SK-N-SH (cell line): ENCODE data around the gene RBMS3. TPM values are rescaled to one million over a fixed set of nuclear protein-coding genes. Genes with fewer than 3 reads are reported as not detected.

ENCODE experiments used
- CTCF ChIA-PET: fragments of 300-600, 350-600 bp; formaldehyde crosslinking; extraction: SDS; loops from one replicate; lab custom pipeline; 2021; lab: Yijun Ruan, JAX
- POLR2A ChIA-PET: fragments of 350-600 bp; sonication (Branson Sonifier 250); formaldehyde crosslinking; extraction: SDS; loops from one replicate; lab custom pipeline; 2020; ENCODE audit warnings: antibody characterized with exemption, inconsistent platforms; lab: Yijun Ruan, JAX
- DNase-seq: peaks from one replicate; pipeline ENCODE4 v3.0.0; 2012
- H2AFZ ChIP-seq: fragments of 200-600 bp; sonication (generic); 2 replicates; pipeline ENCODE4 v1.8.1; 2016; ENCODE audit warnings: antibody characterized with exemption, mild to moderate bottlenecking, low read depth
- H3F3A ChIP-seq: fragments of 200-600 bp; sonication (generic); replicated peaks from 2 replicates; pipeline ENCODE3; 2016; ENCODE audit warnings: antibody characterized with exemption, mild to moderate bottlenecking; ENCODE audit not compliant: insufficient read depth
- H3K27ac ChIP-seq, 2 experiments: fragments of 200-500 bp in 1 of 2; fragments of 200-600 bp in 1 of 2; sonication (Bioruptor generic) in 1 of 2; sonication (generic), shearing (Covaris generic) in 1 of 2; 2 replicates each; pipeline versions ENCODE4 v1.5.1 to v1.6.1; 2014 to 2016; ENCODE audit warnings: low read depth in 2 of 2, inconsistent platforms in 1 of 2, low read length in 1 of 2, mild to moderate bottlenecking in 1 of 2, mixed read lengths in 1 of 2
- H3K27me3 ChIP-seq: fragments of 200-600 bp; sonication (generic), shearing (Covaris generic); 2 replicates; pipeline ENCODE4 v1.6.1; 2016; ENCODE audit warnings: mixed run types; ENCODE audit not compliant: insufficient read depth
- H3K36me3 ChIP-seq, 2 experiments: fragments of 200-500 bp in 1 of 2; fragments of 200-600 bp in 1 of 2; sonication (Bioruptor generic) in 1 of 2; sonication (generic) in 1 of 2; replicated peaks in 1 of 2; 2 replicates each; pipeline versions ENCODE3 to v1.5.1; 2014 to 2016; ENCODE audit warnings: low read length in 1 of 2, mild to moderate bottlenecking in 1 of 2; ENCODE audit not compliant: insufficient read depth in 2 of 2, control insufficient read depth in 1 of 2
- H3K4me1 ChIP-seq, 2 experiments: fragments of 200-500 bp in 1 of 2; fragments of 200-600 bp in 1 of 2; sonication (Bioruptor generic) in 1 of 2; sonication (generic), shearing (Covaris generic) in 1 of 2; 2 replicates each; pipeline versions ENCODE4 v1.5.1 to v1.6.1; 2014 to 2016; ENCODE audit warnings: low read depth in 1 of 2, low read length in 1 of 2, mixed run types in 1 of 2; ENCODE audit not compliant: insufficient read depth in 2 of 2, control insufficient read depth in 1 of 2
- H3K4me2 ChIP-seq: fragments of 200-600 bp; sonication (generic), shearing (Covaris generic); 2 replicates; pipeline ENCODE4 v1.6.1; 2017; ENCODE audit warnings: mixed run types
- H3K4me3 ChIP-seq, 2 experiments: fragments of 200-500 bp in 1 of 2; fragments of 200-600 bp in 1 of 2; sonication (Bioruptor generic) in 1 of 2; sonication (generic), shearing (Covaris generic) in 1 of 2; 2 replicates each; pipeline versions ENCODE4 v1.5.1 to v1.8.1; 2014 to 2016; ENCODE audit warnings: low read depth in 2 of 2, inconsistent platforms in 1 of 2, low read length in 1 of 2, mild to moderate bottlenecking in 1 of 2, mixed read lengths in 1 of 2, moderate library complexity in 1 of 2
- H3K79me2 ChIP-seq: fragments of 200-600 bp; sonication (generic); 2 replicates; pipeline ENCODE4 v1.8.1; 2017; ENCODE audit warnings: mild to moderate bottlenecking; ENCODE audit not compliant: insufficient read depth
- H3K9ac ChIP-seq: fragments of 200-600 bp; sonication (generic); 2 replicates; pipeline ENCODE4 v1.6.1; 2017; ENCODE audit warnings: mixed run types
- H3K9me2 ChIP-seq: fragments of 200-600 bp; sonication (generic); 2 replicates; pipeline ENCODE4 v1.6.1; 2017; ENCODE audit warnings: mixed run types
- H3K9me3 ChIP-seq: fragments of 200-600 bp; sonication (generic); 2 replicates; pipeline ENCODE4 v1.6.1; 2017; ENCODE audit warnings: mixed run types, mild to moderate bottlenecking, moderate library complexity
- H4K20me1 ChIP-seq: fragments of 200-600 bp; sonication (generic); 2 replicates; pipeline ENCODE4 v1.6.1; 2017; ENCODE audit warnings: mild to moderate bottlenecking, mixed run types; ENCODE audit not compliant: insufficient read depth
- CHD2 ChIP-seq: fragments of 150-350 bp; IDR thresholded peaks from 2 replicates; pipeline ENCODE4 v1.6.1; 2018; ENCODE audit warnings: low read length; ENCODE audit not compliant: partially characterized antibody
- CTCF ChIP-seq: fragments of 200-600 bp; sonication (generic); IDR thresholded peaks from 2 replicates; pipeline ENCODE4 v1.6.1; 2017; ENCODE audit warnings: antibody characterized with exemption, mild to moderate bottlenecking, moderate library complexity
- ELF1 ChIP-seq: IDR thresholded peaks from 2 replicates; pipeline ENCODE4 v1.4.0; 2012
- EP300 ChIP-seq, 2 experiments: IDR thresholded peaks; 2 replicates each; pipeline versions ENCODE4 v1.4.0 to v1.6.1; 2012; ENCODE audit warnings: borderline replicate concordance in 1 of 2, low read depth in 1 of 2, low read length in 1 of 2
- FOSL2 ChIP-seq: IDR thresholded peaks from 2 replicates; pipeline ENCODE4 v1.4.0; 2012; ENCODE audit warnings: low read depth, mild to moderate bottlenecking, moderate library complexity, borderline replicate concordance
- IRF3 ChIP-seq: fragments of 150-350 bp; IDR thresholded peaks from 2 replicates; pipeline ENCODE4 v1.6.1; 2016; ENCODE audit warnings: mild to moderate bottlenecking, low read depth, low read length
- JUND ChIP-seq: IDR thresholded peaks from 2 replicates; pipeline ENCODE4 v1.4.0; 2012
- MEF2A ChIP-seq: IDR thresholded peaks from 2 replicates; pipeline ENCODE4 v1.4.0; 2012; ENCODE audit warnings: low read depth, borderline replicate concordance
- MXI1 ChIP-seq: IDR thresholded peaks from 2 replicates; pipeline ENCODE4 v1.6.1; 2012; ENCODE audit warnings: mild to moderate bottlenecking, low read depth, low read length, improper control_type of control experiment
- POLR2AphosphoS5 ChIP-seq: IDR thresholded peaks from 2 replicates; pipeline ENCODE4 v1.6.1; 2012; ENCODE audit warnings: low read depth, low read length
- REST ChIP-seq: IDR thresholded peaks from 2 replicates; pipeline ENCODE4 v1.6.1; 2012; ENCODE audit warnings: mild to moderate bottlenecking, low read depth, low read length, moderate library complexity
- RXRA ChIP-seq: IDR thresholded peaks from 2 replicates; pipeline ENCODE4 v1.4.0; 2012; ENCODE audit warnings: low read depth, mild to moderate bottlenecking, borderline replicate concordance
- SMC3 ChIP-seq: IDR thresholded peaks from 2 replicates; pipeline ENCODE4 v1.6.1; 2012; ENCODE audit warnings: low read depth, low read length, improper control_type of control experiment
- TCF12 ChIP-seq: IDR thresholded peaks from 2 replicates; pipeline ENCODE4 v1.4.0; 2012
- USF1 ChIP-seq: IDR thresholded peaks from 2 replicates; pipeline ENCODE4 v1.4.0; 2012; ENCODE audit warnings: low read depth, borderline replicate concordance
- YY1 ChIP-seq: IDR thresholded peaks from 2 replicates; pipeline ENCODE4 v1.4.0; 2012; ENCODE audit warnings: low read depth, mild to moderate bottlenecking
- WGBS: methylation state at CpG from one replicate; pipeline ENCODE4 v1.1.6; 2017; ENCODE audit warnings: low lambda C conversion rate; 5-methylcytosine and 5-hydroxymethylcytosine counted together
- polyA plus RNA-seq, 3 experiments: library from polyadenylated mRNA; depleted of rRNA; stranded (reverse); fragments of >200 nt; gene quantifications; 2 replicates each; pipeline ENCODE4 v1.2.3, GENCODE V29; 2012

Gene RBMS3
- polyA plus RNA-seq, 1 of the 3 experiments (the other 2 are of a cell fraction): 8.2 TPM

- Histone ChIP-seq H3K4me2 (no peak overlapping the region), H2AFZ (no peak overlapping the region), H4K20me1 (no peaks in the 10 kb centered on the region), H3K36me3 (peaks cover 16 to 24% of the 10 kb centered on the region in 2 experiments), H3K27me3 (no peaks in the 10 kb centered on the region), H3K79me2 (no peaks in the 10 kb centered on the region), H3K27ac (no peak overlapping the region), H3K4me1 (peaks cover 5 to 31% of the 10 kb centered on the region in 2 experiments; a peak in 3 of 4 replicates), H3K9me3 (no peaks in the 10 kb centered on the region), H3K9ac (no peak overlapping the region), H3F3A (peaks cover 4% of the 10 kb centered on the region), H3K4me3 (no peak overlapping the region), H3K9me2 (no peaks in the 10 kb centered on the region)
- TF ChIP-seq YY1: no peak
- TF ChIP-seq ELF1: no peak
- TF ChIP-seq CHD2: no peak
- no peak for TF ChIP-seq USF1
- TF ChIP-seq MEF2A: no peak
- no peak for TF ChIP-seq TCF12
- no peak for TF ChIP-seq POLR2AphosphoS5
- no peak for TF ChIP-seq SMC3
- TF ChIP-seq FOSL2: no peak
- TF ChIP-seq REST: no peak
- TF ChIP-seq JUND: no peak
- TF ChIP-seq RXRA: no peak
- no peak for TF ChIP-seq MXI1
- no peak for TF ChIP-seq IRF3
- TF ChIP-seq CTCF: no peak
- TF ChIP-seq EP300 (IDR thresholded peaks at IDR 0.05; ENCODE audit: borderline replicate concordance in 1 of 2, low read depth in 1 of 2, low read length in 1 of 2): no peak
- POLR2A ChIA-PET: no interaction called here
- no peak for DNase-seq
- 93% methylated on average over 3 of the region's 3 CpGs for WGBS
- CTCF ChIA-PET: interaction anchor here (0.9 kb wide), 1 partner anchor 14 kb away, joined by 4 read pairs; no protein-coding TSS in a partner anchor
Observed at GRCh38 chr3:29936054-29936453, 655.2 kb downstream of the RBMS3 start.
